ENCODE results near the gene OAS1. TPM values are rescaled to one million over a fixed set of nuclear protein-coding genes. Genes with fewer than 3 reads are reported as not detected.

The OAS1 gene
- polyA plus RNA-seq, 1 experiment = 0.19 TPM

DNA sequence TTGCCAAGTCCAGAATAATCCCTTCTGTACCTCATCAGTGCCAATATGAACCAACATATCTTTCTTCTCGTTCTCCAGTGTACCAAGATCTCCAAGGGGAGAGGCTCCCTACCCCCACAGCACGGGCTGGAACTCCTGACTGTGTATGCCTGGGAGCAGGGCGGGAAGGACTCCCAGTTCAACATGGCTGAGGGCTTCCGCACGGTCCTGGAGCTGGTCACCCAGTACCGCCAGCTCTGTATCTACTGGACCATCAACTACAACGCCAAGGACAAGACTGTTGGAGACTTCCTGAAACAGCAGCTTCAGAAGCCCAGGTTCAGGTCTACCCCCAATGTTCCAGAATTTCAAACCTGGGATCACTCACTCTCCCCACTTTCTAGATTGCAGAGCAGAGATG lies 61.1 kb downstream of the OAS1 start:
- H3K4me3 ChIP-seq (ENCODE audit: low read depth, low read length) = no peak overlapping the region
- H3K27me3 ChIP-seq (ENCODE audit: control insufficient read depth, insufficient read depth, low read length) = no peaks in the 10 kb centered on the region
- DNase-seq (ENCODE audit: low read depth, low spot score) = no peak
- no peaks in the 10 kb centered on the region for H3K9me3 ChIP-seq (ENCODE audit: control insufficient read depth, insufficient read depth, low read length)
- POLR2A ChIA-PET = interaction anchor here (0.6 kb wide), 1 partner anchor 438 kb away, joined by 3 read pairs; no protein-coding TSS in a partner anchor
- TF ChIP-seq, protein P1, sequence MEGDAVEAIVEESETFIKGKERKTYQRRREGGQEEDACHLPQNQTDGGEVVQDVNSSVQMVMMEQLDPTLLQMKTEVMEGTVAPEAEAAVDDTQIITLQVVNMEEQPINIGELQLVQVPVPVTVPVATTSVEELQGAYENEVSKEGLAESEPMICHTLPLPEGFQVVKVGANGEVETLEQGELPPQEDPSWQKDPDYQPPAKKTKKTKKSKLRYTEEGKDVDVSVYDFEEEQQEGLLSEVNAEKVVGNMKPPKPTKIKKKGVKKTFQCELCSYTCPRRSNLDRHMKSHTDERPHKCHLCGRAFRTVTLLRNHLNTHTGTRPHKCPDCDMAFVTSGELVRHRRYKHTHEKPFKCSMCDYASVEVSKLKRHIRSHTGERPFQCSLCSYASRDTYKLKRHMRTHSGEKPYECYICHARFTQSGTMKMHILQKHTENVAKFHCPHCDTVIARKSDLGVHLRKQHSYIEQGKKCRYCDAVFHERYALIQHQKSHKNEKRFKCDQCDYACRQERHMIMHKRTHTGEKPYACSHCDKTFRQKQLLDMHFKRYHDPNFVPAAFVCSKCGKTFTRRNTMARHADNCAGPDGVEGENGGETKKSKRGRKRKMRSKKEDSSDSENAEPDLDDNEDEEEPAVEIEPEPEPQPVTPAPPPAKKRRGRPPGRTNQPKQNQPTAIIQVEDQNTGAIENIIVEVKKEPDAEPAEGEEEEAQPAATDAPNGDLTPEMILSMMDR (IDR thresholded peaks at IDR 0.05; ENCODE audit: low read depth, low read length) = no peak
- no peak overlapping the region for H3K27ac ChIP-seq (ENCODE audit: low read depth, low read length)
- CTCF ChIA-PET = no interaction called here

Other genes starting within 250 kb of the OAS1 start
- gene RPH3A, start 115.2 kb upstream of the OAS1 start, polyA plus RNA-seq (2011; rRNA removed) = not detected in 2 replicates
- gene OAS3, start 31.5 kb downstream of the OAS1 start, polyA plus RNA-seq (2011; rRNA removed) = 8.5 and 9.3 TPM in 2 replicates
- gene OAS2, start 71.6 kb downstream of the OAS1 start, polyA plus RNA-seq (2011; rRNA removed) = 0.12 and 0.21 TPM in 2 replicates
- gene DTX1, start 149.8 kb downstream of the OAS1 start, polyA plus RNA-seq (2011; rRNA removed) = 0.05 and 0.25 TPM in 2 replicates
- gene RASAL1, start 228.8 kb downstream of the OAS1 start, polyA plus RNA-seq (2011; rRNA removed) = not detected in 2 replicates
- not detected in 2 replicates for gene CFAP73, start 242.8 kb downstream of the OAS1 start, polyA plus RNA-seq (2011; rRNA removed)

Data from AG04450 (cell line).